ENCODE data around the gene DNAJB2. TPM values are rescaled to one million over a fixed set of nuclear protein-coding genes. Genes with fewer than 3 reads are reported as not detected.

Gene DNAJB2
- total RNA-seq, 1 donor = 57.5 TPM

- Histone ChIP-seq H3K4me3 (ENCODE audit: low read length) (no peak overlapping the region), H3K4me1 (ENCODE audit: insufficient read depth, low read length) (no peaks in the 10 kb centered on the region), H3K9me3 (ENCODE audit: low read depth, low read length) (no peaks in the 10 kb centered on the region), H3K27me3 (ENCODE audit: insufficient read depth, low read length) (peaks cover 18% of the 10 kb centered on the region)
Observed at GRCh38 chr2:219325657-219326315, 46.6 kb downstream of the DNAJB2 start.

- H3K27me3 ChIP-seq (ENCODE audit: insufficient read depth, low read length) = peaks cover 37% of the 10 kb centered on the region
- no peaks in the 10 kb centered on the region for H3K9me3 ChIP-seq (ENCODE audit: low read depth, low read length)
Observed at GRCh38 chr2:219327719-219328118, 48.6 kb downstream of the DNAJB2 start.

GRCh38 chr2:219331560-219332213 is 52.5 kb downstream of the DNAJB2 start:
- H3K9me3 ChIP-seq (ENCODE audit: low read depth, low read length) = no peaks in the 10 kb centered on the region
- H3K4me3 ChIP-seq (ENCODE audit: low read length) = no peak overlapping the region
- peaks cover 66% of the 10 kb centered on the region for H3K27me3 ChIP-seq (ENCODE audit: insufficient read depth, low read length)
- H3K4me1 ChIP-seq (ENCODE audit: insufficient read depth, low read length) = no peaks in the 10 kb centered on the region

More at GRCh38 chr2:219327719-219328118, 48.6 kb downstream of the DNAJB2 start:
- Histone ChIP-seq H3K4me3 (ENCODE audit: low read length) (no peak overlapping the region), H3K4me1 (ENCODE audit: insufficient read depth, low read length) (no peaks in the 10 kb centered on the region)

- no peak within 1 kb of the TSS for H3K4me3 ChIP-seq (ENCODE audit: low read length)
- H3K4me1 ChIP-seq (ENCODE audit: insufficient read depth, low read length) = no peaks in the 10 kb centered on the region
- peaks cover 70% of the 10 kb centered on the region for H3K27me3 ChIP-seq (ENCODE audit: insufficient read depth, low read length)
- H3K9me3 ChIP-seq (ENCODE audit: low read depth, low read length) = no peaks in the 10 kb centered on the region
Observed at GRCh38 chr2:219332542-219332941, 53.4 kb downstream of the DNAJB2 start, which contains the start of gene RESP18. Gene RESP18, minus strand, starts transcription at chr2:219332744.

GRCh38 chr2:219334076-219334475 is 54.9 kb downstream of the DNAJB2 start:
- no peaks in the 10 kb centered on the region for H3K4me1 ChIP-seq (ENCODE audit: insufficient read depth, low read length)
- H3K27me3 ChIP-seq (ENCODE audit: insufficient read depth, low read length) = peaks cover 69% of the 10 kb centered on the region
- no peaks in the 10 kb centered on the region for H3K9me3 ChIP-seq (ENCODE audit: low read depth, low read length)
- no peak overlapping the region for H3K4me3 ChIP-seq (ENCODE audit: low read length)

GRCh38 chr2:219335373-219335786 is 56.2 kb downstream of the DNAJB2 start:
- Histone ChIP-seq H3K4me3 (ENCODE audit: low read length) (no peak overlapping the region), H3K9me3 (ENCODE audit: low read depth, low read length) (no peaks in the 10 kb centered on the region), H3K4me1 (ENCODE audit: insufficient read depth, low read length) (no peaks in the 10 kb centered on the region), H3K27me3 (ENCODE audit: insufficient read depth, low read length) (peaks cover 66% of the 10 kb centered on the region)

Other genes starting within 250 kb of the DNAJB2 start
- gene CFAP65, start 237.8 kb upstream of the DNAJB2 start, total RNA-seq = 0.10 TPM
- gene IHH, start 218.4 kb upstream of the DNAJB2 start, total RNA-seq = 0.10 TPM
- 13.7 TPM for gene NHEJ1, start 118.6 kb upstream of the DNAJB2 start, total RNA-seq
- gene SLC23A3, start 109.3 kb upstream of the DNAJB2 start, total RNA-seq = 0.31 TPM
- 27.5 TPM for gene CNPPD1, start 102.4 kb upstream of the DNAJB2 start, total RNA-seq
- gene RETREG2, start 101.1 kb upstream of the DNAJB2 start, total RNA-seq = 64.0 TPM
- gene ZFAND2B, start 72.6 kb upstream of the DNAJB2 start, total RNA-seq = 41.6 TPM
- 1.3 TPM for gene ABCB6, start 60.4 kb upstream of the DNAJB2 start, total RNA-seq
- gene ATG9A, start 49.7 kb upstream of the DNAJB2 start, total RNA-seq = 30.3 TPM
- 45.4 TPM for gene ANKZF1, start 49.6 kb upstream of the DNAJB2 start, total RNA-seq
- gene GLB1L, start 33.9 kb upstream of the DNAJB2 start, total RNA-seq = 3.4 TPM
- 18.5 TPM for gene STK16, start 33.9 kb upstream of the DNAJB2 start, total RNA-seq
- gene TUBA4B, start 26.1 kb upstream of the DNAJB2 start, total RNA-seq = not detected
- 108 TPM for gene TUBA4A, start 25.4 kb upstream of the DNAJB2 start, total RNA-seq
- gene PTPRN, start 30.0 kb downstream of the DNAJB2 start, total RNA-seq = 1.3 TPM
- gene RESP18, start 53.4 kb downstream of the DNAJB2 start, total RNA-seq = not detected
- 24.9 TPM for gene DNPEP, start 108.5 kb downstream of the DNAJB2 start, total RNA-seq
- 1.3 TPM for gene DES, start 139.0 kb downstream of the DNAJB2 start, total RNA-seq
- 2.4 TPM for gene SPEG, start 155.5 kb downstream of the DNAJB2 start, total RNA-seq
- 12.0 TPM for gene GMPPA, start 219.5 kb downstream of the DNAJB2 start, total RNA-seq
- not detected for gene ASIC4, start 235.1 kb downstream of the DNAJB2 start, total RNA-seq